T-helper 1 cell treated with Interleukin-12 subunit alpha and Interleukin-12 subunit beta and Interleukin-4 antibody, amounts not matched to agents 30 ng/mL and 1 ng/mL, for 36 hours (primary cell): ENCODE measurements around the gene TRAPPC10. TPM values are rescaled to one million over a fixed set of nuclear protein-coding genes. Genes with fewer than 3 reads are reported as not detected.

ENCODE experiments used
- intact Hi-C: fragments of 100-400 bp; cut with micrococcal nuclease; formaldehyde crosslinking; loops from one replicate; pipeline ENCODE4 v1.15.1; 2024
- total RNA-seq: library from RNA; stranded (reverse); gene quantifications from 2 replicates; pipeline ENCODE4 v1.2.3, GENCODE V29; 2022

The TRAPPC10 gene
- total RNA-seq, 1 donor from 2014 or later, result 97.1 TPM

GRCh38 chr21:43982489-43983078 lies 29.5 kb upstream of the TRAPPC10 start:
- intact Hi-C loops, result no loop called here

DNA sequence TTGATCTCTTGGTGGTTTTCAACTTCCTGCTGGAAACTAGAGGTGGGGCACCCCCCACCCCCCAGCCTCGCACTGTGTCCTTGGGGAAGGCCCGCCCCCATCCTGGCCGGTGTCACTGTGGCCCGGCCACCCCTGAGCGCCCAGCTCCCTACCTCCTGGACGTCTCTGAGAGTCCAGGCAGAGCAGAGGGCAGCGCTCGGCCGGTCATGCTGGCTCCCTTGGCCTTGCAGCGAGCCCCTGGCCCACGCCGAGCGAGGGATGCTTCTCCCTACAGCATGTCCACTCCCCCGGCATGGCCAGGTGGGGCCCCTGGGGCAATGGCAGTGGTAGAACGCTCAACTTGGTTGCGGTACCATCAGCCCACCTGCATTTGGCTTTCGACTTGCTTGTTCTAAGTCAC lies 28.7 kb upstream of the TRAPPC10 start:
- intact Hi-C loops, result no loop called here

GRCh38 chr21:43983860-43984420 lies 28.2 kb upstream of the TRAPPC10 start:
- intact Hi-C loops, result no loop called here

DNA sequence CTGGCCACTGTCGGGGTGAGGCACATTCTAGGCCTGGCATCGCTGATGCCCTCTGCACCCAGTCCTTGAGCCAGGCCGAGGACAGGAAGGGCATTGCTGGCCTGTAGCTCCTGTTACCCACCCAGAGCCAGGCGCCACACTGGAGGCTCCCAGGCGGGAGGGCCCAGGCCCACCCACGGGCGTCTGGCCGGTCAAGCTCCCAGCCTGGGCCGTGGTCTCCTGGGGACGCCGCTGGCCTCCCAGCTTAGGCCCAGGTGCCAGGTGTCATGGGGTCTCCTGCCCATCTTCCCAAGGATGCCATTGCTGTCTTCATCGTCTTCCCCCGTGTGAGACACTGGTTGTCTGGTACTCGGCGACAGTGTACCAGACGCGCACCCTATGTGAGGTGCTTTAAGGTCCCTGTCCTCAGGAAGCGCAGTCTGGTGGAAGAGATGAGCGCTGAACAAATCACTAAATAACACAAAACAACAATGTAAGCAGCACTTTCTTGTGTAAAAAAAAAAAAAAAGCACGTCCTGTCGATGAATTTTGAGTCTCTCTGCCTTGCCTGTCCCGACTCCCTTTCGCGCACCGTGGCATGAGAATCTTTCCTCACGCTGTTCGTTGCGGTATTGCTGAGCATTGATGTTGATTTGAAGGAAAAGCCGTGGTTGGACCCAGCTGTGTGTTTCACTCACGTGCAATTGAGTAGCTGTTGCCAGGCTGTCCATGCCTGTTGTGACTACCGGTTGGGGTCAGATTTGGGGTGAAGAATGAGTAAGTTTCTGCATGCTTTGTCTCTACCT lies 27.0 kb upstream of the TRAPPC10 start:
- intact Hi-C loops, result no loop called here

- intact Hi-C loops, result no loop called here
Measured at GRCh38 chr21:43985690-43986251, 26.3 kb upstream of the TRAPPC10 start.

GRCh38 chr21:43986544-43987451 lies 25.3 kb upstream of the TRAPPC10 start:
- intact Hi-C loops, result no loop called here

- intact Hi-C loops, result no loop called here
Measured at GRCh38 chr21:43987509-43987908, 24.6 kb upstream of the TRAPPC10 start.

GRCh38 chr21:43988016-43988415 lies 24.1 kb upstream of the TRAPPC10 start:
- intact Hi-C loops, result no loop called here

- intact Hi-C loops, result no loop called here
Measured at GRCh38 chr21:43988506-43989230, 23.4 kb upstream of the TRAPPC10 start.

DNA sequence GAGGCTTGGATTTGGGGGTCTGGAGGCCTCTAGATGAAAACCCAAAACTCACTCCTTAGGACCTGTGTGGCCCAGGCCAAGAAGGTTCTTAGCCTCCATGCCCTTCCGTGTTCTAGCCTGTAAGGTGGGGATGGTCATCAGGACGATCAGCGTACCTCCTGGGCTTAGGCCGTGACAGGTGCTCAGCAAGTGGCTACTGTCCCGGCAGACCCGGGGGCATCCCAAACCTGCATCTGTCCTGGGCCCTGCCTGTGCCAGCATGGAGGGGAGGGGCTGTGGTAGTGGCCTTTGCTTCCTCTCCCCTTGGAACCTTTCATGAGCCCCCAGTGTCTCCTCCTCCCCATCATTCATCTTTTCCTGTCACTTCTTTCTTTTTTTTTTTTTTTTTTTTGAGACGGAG lies 22.7 kb upstream of the TRAPPC10 start:
- intact Hi-C loops, result no loop called here

- intact Hi-C loops, result no loop called here
Measured at GRCh38 chr21:43991447-43991991, 20.6 kb upstream of the TRAPPC10 start.

DNA sequence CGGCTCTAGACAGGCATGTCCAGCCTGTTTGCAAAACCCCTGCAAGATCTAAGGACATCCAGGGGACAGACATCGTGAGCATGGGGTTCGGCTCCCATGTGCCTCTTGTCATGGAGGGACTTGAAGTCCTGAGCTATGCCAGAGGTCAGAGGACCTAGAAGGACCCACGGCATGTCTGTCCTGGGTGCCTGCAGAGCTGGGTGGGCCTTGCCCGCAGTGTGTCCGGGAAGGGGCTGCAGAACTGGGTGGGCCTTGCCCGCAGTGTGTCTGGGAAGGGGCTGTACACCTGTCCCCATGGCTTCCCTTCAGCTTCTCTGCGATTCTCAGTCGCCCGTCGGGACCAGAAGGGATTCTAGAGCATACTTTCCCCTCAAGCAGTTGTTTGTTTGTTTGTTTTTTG lies 20.0 kb upstream of the TRAPPC10 start:
- intact Hi-C loops, result no loop called here

DNA sequence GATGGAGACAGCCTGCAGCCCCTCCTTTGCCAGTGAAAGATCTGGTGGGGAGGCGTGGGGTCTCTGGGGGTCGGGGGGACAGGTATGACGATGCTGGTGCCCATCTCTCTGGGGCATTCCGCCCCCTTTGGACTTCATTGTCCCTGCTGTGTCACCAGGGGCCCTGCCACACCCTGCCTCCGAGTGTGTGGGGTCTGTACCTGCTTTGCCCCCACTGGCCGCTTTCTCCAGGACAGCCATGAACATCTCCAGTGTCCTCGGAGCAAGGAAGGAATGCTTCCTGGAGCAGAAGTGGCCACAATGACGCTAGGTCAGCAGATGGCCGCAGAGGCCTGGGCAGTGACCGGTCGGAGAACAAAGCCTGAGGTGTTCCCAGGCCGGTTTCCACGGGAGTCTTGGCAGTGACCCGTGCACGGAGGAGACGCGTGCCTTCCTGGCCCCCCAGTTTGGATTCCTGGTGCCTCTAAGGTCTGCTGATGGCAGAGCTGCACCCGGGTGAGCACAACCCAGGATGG lies 18.6 kb upstream of the TRAPPC10 start:
- intact Hi-C loops, result no loop called here

- intact Hi-C loops, result no loop called here
Measured at GRCh38 chr21:43994085-43994484, 18.0 kb upstream of the TRAPPC10 start.

DNA sequence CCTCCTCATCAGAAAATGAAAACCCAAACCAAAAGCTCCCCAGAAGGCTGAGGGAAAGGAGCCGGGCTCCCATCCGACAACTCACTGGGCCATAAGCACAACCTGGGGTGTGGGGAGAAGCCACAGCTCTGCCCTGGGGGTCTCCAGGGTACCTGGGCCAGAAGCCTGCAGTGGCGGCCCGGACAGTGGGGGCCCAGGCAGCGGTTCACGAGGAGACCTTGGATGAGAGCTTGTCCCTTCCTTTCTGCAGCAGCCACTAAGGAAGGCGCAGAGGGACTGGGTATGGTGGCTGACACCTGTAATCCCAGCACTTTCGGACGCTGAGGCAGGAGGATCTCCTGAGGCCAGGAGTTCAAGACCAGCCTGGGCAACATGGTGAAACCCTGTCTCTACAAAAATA lies 17.5 kb upstream of the TRAPPC10 start:
- intact Hi-C loops, result no loop called here

DNA sequence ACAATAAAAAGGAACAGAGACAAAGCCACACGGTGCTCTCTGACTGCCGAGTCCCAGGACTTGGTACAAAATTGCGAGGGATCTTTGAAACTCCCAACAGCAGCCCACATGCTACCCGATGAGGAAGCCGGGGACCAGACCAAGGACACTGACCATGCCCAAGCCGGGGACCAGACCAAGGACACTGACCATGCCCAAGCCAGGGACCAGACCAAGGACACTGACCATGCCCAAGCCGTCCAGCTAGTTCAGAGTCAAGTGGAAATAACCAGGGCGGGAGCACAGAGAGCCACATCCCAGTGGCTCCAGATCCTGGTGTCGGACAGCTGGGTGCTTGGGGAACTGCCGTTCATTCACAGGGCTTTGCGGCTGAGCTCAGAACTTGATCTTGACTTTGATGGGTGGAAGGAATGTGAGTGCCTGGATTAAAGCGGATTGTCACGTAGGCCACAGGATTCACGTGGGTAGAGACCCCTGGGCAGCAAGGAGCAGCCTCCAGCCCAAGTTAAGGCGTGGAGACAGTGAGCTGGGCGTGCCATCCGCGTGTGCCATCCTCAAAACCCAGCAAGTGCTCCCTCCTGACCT lies 16.5 kb upstream of the TRAPPC10 start:
- intact Hi-C loops, result no loop called here

- intact Hi-C loops, result no loop called here
Measured at GRCh38 chr21:43997766-43998742, 14.1 kb upstream of the TRAPPC10 start.

DNA sequence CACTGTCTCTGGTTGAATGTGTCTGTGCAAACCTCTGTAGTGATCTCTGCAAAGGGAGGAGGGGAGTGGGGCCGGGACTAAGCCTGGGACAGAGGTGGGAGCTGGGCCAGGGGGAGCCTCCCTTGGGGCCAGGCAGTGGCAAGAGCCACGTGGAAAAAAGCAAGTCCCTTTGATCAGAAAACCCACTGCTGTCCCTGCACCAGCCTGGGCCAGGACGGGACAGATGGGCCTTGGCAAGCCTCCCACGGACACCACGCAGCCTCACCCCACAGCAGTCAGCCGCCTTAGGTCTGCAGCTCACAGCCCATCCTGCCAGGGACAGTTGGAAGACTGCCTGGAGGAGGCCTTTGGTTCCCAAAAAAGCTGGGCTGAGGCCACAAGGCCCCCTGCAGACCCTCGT lies 11.7 kb upstream of the TRAPPC10 start:
- intact Hi-C loops, result no loop called here

GRCh38 chr21:44002511-44002910 lies 9.6 kb upstream of the TRAPPC10 start:
- intact Hi-C loops, result no loop called here
